TTC549 (cell line): ENCODE results near the gene ARHGEF28.

Experiments used
- FAIRE-seq: peaks from 2 replicates; lab custom pipeline; 2012; peaks lifted over from hg19 to GRCh38; lab: Jason Lieb, UNC

The ARHGEF28 gene

GRCh38 chr5:73861313-73861988 lies 235.5 kb downstream of the ARHGEF28 start:
- FAIRE-seq = no peak

- FAIRE-seq = no peak
These were observed 236.8 kb downstream of the ARHGEF28 start for GRCh38 chr5:73862796-73863195.

GRCh38 chr5:73863876-73864275 lies 237.9 kb downstream of the ARHGEF28 start:
- FAIRE-seq = no peak

- no peak for FAIRE-seq
These were observed 239.3 kb downstream of the ARHGEF28 start for GRCh38 chr5:73865315-73865714.

GRCh38 chr5:73867345-73868335 lies 241.6 kb downstream of the ARHGEF28 start:
- no peak for FAIRE-seq

- FAIRE-seq = no peak
These were observed 257.6 kb downstream of the ARHGEF28 start for GRCh38 chr5:73883646-73884045.

- no peak for FAIRE-seq
These were observed 261.7 kb downstream of the ARHGEF28 start for GRCh38 chr5:73887688-73888087.

GRCh38 chr5:73890569-73890968 lies 264.6 kb downstream of the ARHGEF28 start:
- no peak for FAIRE-seq

- FAIRE-seq = no peak
These were observed 266.2 kb downstream of the ARHGEF28 start for GRCh38 chr5:73892218-73892617.

- FAIRE-seq = no peak
These were observed 266.8 kb downstream of the ARHGEF28 start for GRCh38 chr5:73892806-73893205.

GRCh38 chr5:73893813-73894212 lies 267.8 kb downstream of the ARHGEF28 start:
- no peak for FAIRE-seq

- no peak for FAIRE-seq
These were observed 268.9 kb downstream of the ARHGEF28 start for GRCh38 chr5:73894860-73895259.

GRCh38 chr5:73895471-73895870 lies 269.5 kb downstream of the ARHGEF28 start:
- no peak for FAIRE-seq

GRCh38 chr5:73896097-73896496 lies 270.1 kb downstream of the ARHGEF28 start:
- FAIRE-seq = no peak

- FAIRE-seq = no peak
These were observed 270.7 kb downstream of the ARHGEF28 start for GRCh38 chr5:73896668-73897067.

GRCh38 chr5:73897893-73898292 lies 271.9 kb downstream of the ARHGEF28 start:
- no peak for FAIRE-seq

- no peak for FAIRE-seq
These were observed 273.1 kb downstream of the ARHGEF28 start for GRCh38 chr5:73899055-73899454.

- FAIRE-seq = no peak
These were observed 273.9 kb downstream of the ARHGEF28 start for GRCh38 chr5:73899916-73900315.

- FAIRE-seq = no peak
These were observed 274.6 kb downstream of the ARHGEF28 start for GRCh38 chr5:73900566-73900965.

GRCh38 chr5:73901043-73901442 lies 275.0 kb downstream of the ARHGEF28 start:
- FAIRE-seq = no peak

GRCh38 chr5:73901455-73901854 lies 275.5 kb downstream of the ARHGEF28 start:
- FAIRE-seq = no peak

GRCh38 chr5:73902327-73903051 lies 276.5 kb downstream of the ARHGEF28 start:
- FAIRE-seq = peak; percentile 78

- no peak for FAIRE-seq
These were observed 277.2 kb downstream of the ARHGEF28 start for GRCh38 chr5:73903169-73903568.
